NK-92 treated with Interleukin-12 subunit alpha and Interleukin-12 subunit beta, amount 100 ng/mL, for 24 hours (cell line): Measurements from ENCODE around the gene APEH.
"Not testable (repeated sequence)": the region's sequence is repeated elsewhere in the genome, so short reads cannot be mapped to it uniquely, and the experiment has no call there.

Source experiments
- DNase-seq: peaks from one replicate; lab custom pipeline; 2025; lab: John Stamatoyannopoulos, UW

The APEH gene

GRCh38 chr3:49690856-49691255 is 16.7 kb downstream of the APEH start:
- DNase-seq = not testable (repeated sequence)

DNA sequence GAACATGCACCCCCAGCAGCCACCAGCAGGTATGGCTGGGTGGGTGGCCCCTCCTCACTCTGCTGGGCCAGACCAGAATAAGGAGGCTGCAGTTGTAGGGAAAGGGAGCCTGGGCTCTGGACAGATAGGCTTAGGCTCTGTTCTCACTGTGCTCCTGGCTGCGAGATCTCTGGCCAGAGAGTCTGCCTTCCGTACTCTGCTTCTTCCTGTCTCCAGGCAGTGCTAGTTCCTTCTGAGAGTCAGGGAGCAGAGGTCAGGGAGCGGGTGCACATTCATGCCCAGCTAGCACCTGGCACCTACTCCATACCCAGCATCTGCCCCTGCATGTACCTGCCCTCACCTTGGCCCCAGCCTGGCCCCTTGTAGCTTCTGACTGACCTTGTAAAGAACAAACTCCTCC is 17.3 kb downstream of the APEH start:
- DNase-seq = not testable (repeated sequence)

DNA sequence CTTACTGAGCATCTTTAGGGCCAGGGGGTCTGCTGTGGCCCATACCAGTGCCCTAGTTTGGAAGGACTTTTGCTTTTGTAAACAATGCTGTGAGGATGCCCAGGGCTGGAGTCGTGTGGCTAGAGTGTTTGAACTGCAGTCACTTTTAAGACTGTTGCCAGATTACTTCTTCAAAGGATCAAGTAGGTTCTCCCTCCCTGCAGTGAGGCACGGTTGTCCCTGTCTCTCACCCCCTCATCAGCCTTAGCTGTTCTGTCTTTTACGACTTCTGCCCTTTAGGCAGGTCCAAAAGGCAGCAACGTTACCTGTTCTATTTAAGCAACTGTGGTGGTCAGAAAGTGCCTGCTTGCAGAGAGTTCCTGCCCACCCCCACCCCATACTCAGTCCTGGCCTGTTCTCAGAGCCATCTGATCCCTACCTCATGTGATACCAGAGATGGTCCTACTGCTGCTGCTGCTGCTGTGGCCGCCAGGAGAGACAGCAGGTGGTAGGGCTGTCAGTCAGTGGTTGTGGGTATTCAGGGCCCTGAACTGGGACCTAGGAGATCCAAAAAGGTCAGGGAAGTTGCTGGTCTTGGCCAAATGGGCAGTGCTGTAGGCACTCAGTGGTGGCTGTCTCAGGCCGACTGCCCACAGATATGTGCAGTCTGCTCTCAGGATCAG is 20.4 kb downstream of the APEH start:
- DNase-seq = not testable (repeated sequence)

DNA sequence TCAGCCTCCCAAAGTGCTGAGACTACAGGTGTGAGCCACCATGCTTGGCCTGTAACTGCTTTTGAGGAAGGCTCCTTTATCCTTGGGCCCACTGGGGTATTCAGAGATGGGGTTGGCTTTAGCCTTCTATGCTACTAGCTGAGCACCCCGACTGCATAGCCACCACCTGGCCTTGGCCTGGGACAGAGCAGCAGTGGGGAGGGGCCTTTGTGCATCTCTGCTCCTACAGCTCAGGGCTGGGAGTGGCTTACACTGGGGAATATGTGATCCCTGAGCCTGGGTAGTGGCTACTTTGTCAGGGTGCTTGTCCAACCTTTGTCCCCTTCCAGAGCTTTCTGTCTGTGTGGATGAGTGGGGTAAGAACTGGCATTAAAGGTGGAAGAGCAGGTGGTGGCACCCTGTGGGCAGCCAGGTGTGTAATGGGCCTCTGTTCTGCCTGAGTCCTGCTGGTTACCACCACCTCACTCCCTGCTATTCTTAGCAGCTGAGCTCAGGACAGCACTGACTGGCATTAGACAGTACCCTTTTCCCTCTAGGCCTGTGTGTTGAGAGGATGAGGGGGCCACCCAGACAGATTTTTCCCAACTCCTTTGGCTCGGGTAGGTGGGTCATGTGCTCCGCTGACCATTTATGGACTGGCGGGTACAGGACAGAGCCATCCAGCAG is 21.3 kb downstream of the APEH start:
- not testable (repeated sequence) for DNase-seq

- no peak for DNase-seq
Observed at GRCh38 chr3:49699281-49699979, 25.3 kb downstream of the APEH start.

DNA sequence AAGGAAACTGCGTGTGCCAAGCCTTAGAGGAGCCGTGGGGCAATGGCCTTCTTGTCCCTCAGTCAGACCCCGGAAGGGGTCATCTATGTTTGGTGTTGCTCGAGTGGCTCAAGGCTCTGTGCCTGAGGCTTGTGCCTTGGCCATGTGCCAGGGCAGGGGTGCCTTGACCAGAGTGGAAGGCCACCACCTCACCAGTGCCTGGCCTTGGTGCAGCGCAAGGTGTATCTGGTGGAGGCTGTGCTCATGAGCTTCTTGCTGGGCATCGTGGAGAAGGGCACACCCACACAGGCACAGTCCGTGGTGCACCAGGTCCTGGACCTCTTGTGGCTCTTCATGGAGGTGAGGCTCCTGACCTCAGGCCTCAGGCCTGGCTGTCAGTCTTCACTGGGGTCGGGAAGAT is 25.9 kb downstream of the APEH start:
- DNase-seq = no peak

DNA sequence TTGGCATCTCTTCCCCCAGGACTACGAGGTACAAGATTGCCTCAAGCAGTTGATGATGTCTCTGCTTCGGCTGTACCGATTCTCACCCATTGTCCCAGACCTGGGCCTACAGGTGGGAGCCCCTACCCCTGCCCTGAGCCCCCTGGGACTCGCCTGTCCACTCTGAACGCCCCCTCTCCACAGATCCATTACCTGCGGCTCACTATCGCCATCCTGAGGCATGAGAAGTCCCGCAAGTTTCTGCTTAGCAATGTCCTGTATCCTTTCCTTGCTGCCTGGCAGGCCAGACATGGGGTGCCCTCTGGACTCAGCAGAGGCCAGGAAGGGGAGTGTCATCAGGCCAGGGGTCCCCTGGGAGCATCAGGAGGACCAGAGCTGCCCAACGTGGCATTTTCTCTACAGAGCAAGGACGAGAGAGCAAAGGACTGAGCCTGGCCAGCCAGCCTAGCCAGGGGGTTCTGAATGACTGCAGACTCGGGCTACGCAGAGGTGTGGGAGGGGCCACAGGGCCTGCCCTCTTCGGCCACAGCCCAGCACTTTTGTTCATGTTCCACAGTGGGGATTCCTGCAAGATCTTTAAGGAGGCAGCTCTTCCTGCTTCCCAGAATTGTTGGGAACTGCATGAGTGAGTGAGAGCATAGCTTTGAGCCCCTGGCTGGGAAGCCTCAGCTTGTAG is 26.4 kb downstream of the APEH start:
- no peak for DNase-seq

- DNase-seq = no peak
Observed at GRCh38 chr3:49701388-49702077, 27.4 kb downstream of the APEH start.

- DNase-seq = no peak
Observed at GRCh38 chr3:49702672-49703071, 28.5 kb downstream of the APEH start.

GRCh38 chr3:49703443-49703927 is 29.3 kb downstream of the APEH start:
- peak; percentile 9 for DNase-seq

- no peak for DNase-seq
Observed at GRCh38 chr3:49703956-49704355, 29.8 kb downstream of the APEH start.

- DNase-seq = no peak
Observed at GRCh38 chr3:49704629-49705028, 30.5 kb downstream of the APEH start.

DNA sequence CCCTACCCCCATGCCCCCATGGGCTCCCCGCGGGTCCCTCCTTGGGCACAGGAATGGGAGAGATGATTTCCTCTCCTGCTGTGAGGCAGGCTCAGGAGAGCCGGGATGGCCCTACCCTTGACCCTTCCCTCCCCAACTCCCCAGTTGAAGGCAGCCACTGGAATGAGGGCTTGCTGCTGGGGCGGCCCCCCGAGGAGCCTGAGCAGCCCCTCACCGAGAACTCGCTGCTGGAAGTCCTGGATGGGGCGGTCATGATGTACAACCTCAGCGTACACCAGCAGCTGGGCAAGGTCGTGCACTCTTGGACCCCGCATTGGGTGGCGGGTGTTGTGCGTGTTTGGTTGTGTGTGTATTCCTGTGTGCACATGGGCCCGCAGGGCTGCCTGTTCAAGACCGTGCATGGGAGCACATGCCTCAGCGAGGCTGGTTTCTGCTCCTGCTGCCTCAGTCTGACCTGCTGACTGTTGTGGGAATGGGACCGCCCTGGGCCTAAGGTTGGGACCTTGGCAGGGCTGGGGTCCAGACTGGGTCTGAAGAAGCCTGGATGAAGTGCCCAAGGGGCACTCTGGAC is 31.3 kb downstream of the APEH start:
- no peak for DNase-seq

DNA sequence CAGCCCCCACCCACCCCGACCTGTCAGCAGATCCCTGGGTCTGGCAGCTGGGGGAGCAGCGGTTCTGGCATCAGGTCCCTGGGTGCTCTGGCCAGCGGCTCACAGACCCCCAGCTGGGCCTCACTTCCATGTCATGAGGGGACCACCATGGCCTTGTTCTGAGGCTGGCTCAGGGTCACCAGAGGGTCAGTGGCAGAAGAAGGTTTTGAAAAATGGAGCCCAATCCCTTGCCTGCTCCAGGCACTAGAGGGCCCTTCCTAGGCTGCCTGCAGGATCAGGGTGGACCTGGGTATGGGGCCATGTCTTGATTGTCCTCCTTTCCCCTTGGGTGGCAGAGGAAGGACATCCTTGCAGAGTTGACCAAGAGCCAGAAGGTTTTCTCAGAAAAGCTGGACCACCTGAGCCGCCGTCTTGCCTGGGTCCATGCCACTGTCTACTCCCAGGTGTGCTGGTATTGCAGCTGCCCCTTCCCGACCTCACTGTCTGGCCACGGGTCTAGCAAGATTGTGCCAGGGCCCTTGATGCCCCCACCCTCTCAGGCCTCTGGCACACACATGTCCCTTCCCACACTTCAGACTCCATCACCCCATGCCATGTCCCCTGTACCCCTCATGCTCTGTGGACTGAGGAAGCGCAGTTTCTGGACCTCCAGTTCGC is 32.4 kb downstream of the APEH start:
- no peak for DNase-seq

GRCh38 chr3:49707113-49707480 is 32.9 kb downstream of the APEH start:
- DNase-seq = no peak

- no peak for DNase-seq
Observed at GRCh38 chr3:49709852-49710251, 35.7 kb downstream of the APEH start.

GRCh38 chr3:49711489-49711888 is 37.3 kb downstream of the APEH start:
- peak; percentile 42 for DNase-seq

DNA sequence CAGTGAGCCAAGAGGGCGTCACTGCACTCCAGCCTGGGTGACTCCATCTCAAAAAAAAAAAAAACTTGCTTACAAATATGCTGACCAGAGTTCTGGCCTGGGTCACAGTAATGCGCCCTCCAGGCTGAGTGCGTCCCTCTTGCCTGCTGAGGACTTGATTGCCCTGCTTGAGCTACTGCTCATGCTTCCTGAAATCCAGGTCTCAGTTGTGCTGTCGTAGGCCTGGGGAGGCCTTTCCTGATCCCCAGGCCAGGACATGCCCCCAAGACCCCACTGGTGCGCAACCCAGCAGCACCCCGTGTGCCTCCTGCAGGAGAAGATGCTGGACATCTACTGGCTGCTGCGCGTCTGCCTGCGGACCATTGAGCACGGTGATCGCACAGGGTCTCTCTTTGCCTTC is 38.0 kb downstream of the APEH start:
- no peak for DNase-seq

DNA sequence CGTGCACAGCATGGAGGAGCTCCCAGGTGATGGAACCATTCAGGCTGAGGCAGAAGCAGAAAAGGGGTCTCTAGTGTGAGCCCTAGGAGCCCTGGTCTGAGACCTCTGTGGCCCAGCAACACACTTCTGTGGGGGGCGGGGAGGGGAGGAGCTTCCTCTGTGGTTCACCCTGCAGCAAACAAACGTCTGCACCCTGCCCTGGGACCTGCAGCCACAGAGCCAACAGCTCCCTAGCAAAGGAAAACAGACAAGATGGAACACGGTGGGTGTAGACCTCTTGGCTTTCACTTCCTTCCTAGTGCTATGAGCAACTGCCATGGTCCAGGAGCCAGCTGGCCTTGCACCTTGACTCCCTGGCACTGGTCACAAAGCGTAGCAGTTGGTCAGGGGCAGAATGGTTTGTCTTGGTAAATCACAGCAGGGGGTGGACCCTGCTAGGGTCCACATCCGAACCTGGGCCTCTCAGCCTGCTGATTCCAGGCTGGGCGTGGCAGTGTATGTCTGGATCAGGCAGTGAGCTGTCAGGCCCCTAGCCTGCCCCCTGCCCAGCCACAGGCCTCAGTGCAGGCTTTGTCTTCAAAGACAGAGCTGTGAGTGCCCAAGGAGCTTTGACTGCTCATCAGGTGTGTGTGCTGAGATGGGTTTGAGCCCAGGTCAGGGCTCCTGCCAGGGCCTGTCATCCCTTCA is 38.6 kb downstream of the APEH start:
- peak; percentile 23 for DNase-seq

DNA sequence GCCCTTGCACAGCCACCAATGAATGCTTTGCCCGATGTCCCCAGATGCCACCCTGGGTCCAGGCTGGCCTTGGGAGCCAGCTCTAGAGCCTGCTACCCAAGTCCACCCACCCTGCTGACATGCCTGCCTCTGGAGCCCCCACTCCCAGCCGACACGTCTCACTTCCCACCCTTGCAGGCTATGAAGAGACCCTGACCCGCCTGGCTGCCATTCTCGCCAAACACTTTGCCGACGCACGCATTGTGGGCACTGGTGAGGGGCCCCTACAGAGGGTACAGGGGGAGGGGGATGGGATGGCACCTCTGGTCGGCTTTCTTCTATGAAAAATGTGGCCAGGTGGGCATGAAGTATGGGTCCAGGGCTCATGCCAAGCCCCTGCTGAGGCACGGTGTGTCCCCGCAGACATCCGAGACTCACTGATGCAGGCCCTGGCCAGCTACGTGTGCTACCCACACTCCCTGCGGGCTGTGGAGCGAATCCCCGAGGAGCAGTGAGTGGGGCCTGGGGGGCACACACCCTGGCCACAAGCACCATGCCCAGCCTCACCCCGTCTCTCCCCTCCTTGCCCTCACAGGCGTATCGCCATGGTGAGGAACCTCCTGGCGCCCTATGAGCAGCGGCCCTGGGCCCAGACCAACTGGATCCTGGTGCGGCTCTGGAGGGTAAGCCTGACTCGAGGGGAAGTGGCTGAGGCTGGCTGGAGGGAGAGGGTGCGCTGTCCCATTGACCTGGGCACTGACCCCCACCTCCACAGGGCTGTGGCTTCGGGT is 39.4 kb downstream of the APEH start:
- DNase-seq = no peak
